Smooth muscle cell (in vitro differentiated cells): ENCODE results near the gene SLC38A8. TPM values are rescaled to one million over a fixed set of nuclear protein-coding genes. Genes with fewer than 3 reads are reported as not detected.

Experiments
- DNase-seq: peaks from one replicate; lab custom pipeline; 2025; ENCODE audit not compliant: unreplicated experiment; lab: John Stamatoyannopoulos, UW
- H2AFZ ChIP-seq: fragments of 200-600 bp; sonication (generic); 2 replicates; pipeline ENCODE4 v1.6.0; 2016; ENCODE audit warnings: antibody characterized with exemption, low read depth, mild to moderate bottlenecking
- H3F3A ChIP-seq: fragments of 200-600 bp; sonication (generic); 2 replicates; pipeline ENCODE4 v1.6.0; 2017; ENCODE audit warnings: antibody characterized with exemption, low read depth
- H3K27ac ChIP-seq: fragments of 200-600 bp; sonication (generic); 2 replicates; pipeline ENCODE4 v1.5.1; 2016; ENCODE audit warnings: low read depth, mild to moderate bottlenecking
- H3K27me3 ChIP-seq: fragments of 200-600 bp; sonication (generic); 2 replicates; pipeline ENCODE4 v1.6.1; 2016; ENCODE audit warnings: low read depth, mild to moderate bottlenecking
- H3K36me3 ChIP-seq: fragments of 200-600 bp; sonication (generic); 2 replicates; pipeline ENCODE4 v1.5.1; 2016; ENCODE audit warnings: low read depth
- H3K4me1 ChIP-seq: fragments of 200-600 bp; sonication (generic); 2 replicates; pipeline ENCODE4 v1.5.1; 2016; ENCODE audit warnings: low read depth
- H3K4me2 ChIP-seq: fragments of 200-600 bp; sonication (generic); 2 replicates; pipeline ENCODE4 v1.6.0; 2016; ENCODE audit warnings: mild to moderate bottlenecking
- H3K4me3 ChIP-seq: fragments of 200-600 bp; sonication (generic); 2 replicates; pipeline ENCODE4 v1.5.1; 2016; ENCODE audit warnings: mild to moderate bottlenecking
- H3K79me2 ChIP-seq: fragments of 200-600 bp; sonication (generic); 2 replicates; pipeline ENCODE4 v1.6.0; 2016; ENCODE audit warnings: low read depth, mild to moderate bottlenecking
- H3K9ac ChIP-seq: fragments of 200-600 bp; sonication (generic); 2 replicates; pipeline ENCODE4 v1.6.0; 2016; ENCODE audit warnings: low read depth
- H3K9me3 ChIP-seq: fragments of 200-600 bp; sonication (generic); replicated peaks from 2 replicates; pipeline ENCODE4 v1.5.1; 2016; ENCODE audit warnings: low read depth
- H4K20me1 ChIP-seq: fragments of 200-600 bp; sonication (generic); 2 replicates; pipeline ENCODE4 v1.6.0; 2016; ENCODE audit warnings: low read depth
- CTCF ChIP-seq: fragments of 200-600 bp; sonication (generic); IDR thresholded peaks from 2 replicates; pipeline ENCODE4 v1.5.1; 2017; ENCODE audit warnings: borderline replicate concordance, mild to moderate bottlenecking, antibody characterized with exemption; ENCODE audit not compliant: insufficient read depth, poor library complexity, severe bottlenecking
- WGBS: methylation state at CpG from one replicate; pipeline ENCODE4 v1.1.7; 2016; ENCODE audit warnings: low lambda C conversion rate; 5-methylcytosine and 5-hydroxymethylcytosine counted together
- polyA plus RNA-seq: library from polyadenylated mRNA; unstranded; fragments of >200 nt; fragmentation: Nextera tagmentation; extraction: Ambion mirVana; gene quantifications from 2 replicates; pipeline ENCODE4 v1.2.1, GENCODE V29; 2016
- total RNA-seq: library from RNA; depleted of rRNA; stranded (reverse); fragments of >200 nt; gene quantifications from 2 replicates; pipeline ENCODE4 v1.2.3, GENCODE V29; 2014

Gene SLC38A8
- total and polyA plus RNA-seq, 2 experiments from 2014 or later, result not detected

GRCh38 chr16:84045818-84046470 is 3.3 kb upstream of the SLC38A8 start:
- H4K20me1 ChIP-seq, result no peaks in the 10 kb centered on the region
- H3F3A ChIP-seq, result no peaks in the 10 kb centered on the region
- H3K27ac ChIP-seq, result no peak overlapping the region
- 96% methylated on average over 19 of the region's 19 CpGs for WGBS
- H3K79me2 ChIP-seq, result no peaks in the 10 kb centered on the region
- peaks cover 21% of the 10 kb centered on the region for H3K4me1 ChIP-seq
- H2AFZ ChIP-seq, result no peak overlapping the region
- no peak for TF ChIP-seq CTCF
- DNase-seq, result no peak
- H3K4me2 ChIP-seq, result no peak overlapping the region
- no peak overlapping the region for H3K4me3 ChIP-seq
- no peaks in the 10 kb centered on the region for H3K36me3 ChIP-seq
- no peaks in the 10 kb centered on the region for H3K9me3 ChIP-seq
- no peak overlapping the region for H3K9ac ChIP-seq
- no peaks in the 10 kb centered on the region for H3K27me3 ChIP-seq

GRCh38 chr16:84045001-84045817 is 2.6 kb upstream of the SLC38A8 start:
- no peak for TF ChIP-seq CTCF
- Histone ChIP-seq H2AFZ (no peak overlapping the region), H3K36me3 (no peaks in the 10 kb centered on the region), H4K20me1 (no peaks in the 10 kb centered on the region), H3K79me2 (no peaks in the 10 kb centered on the region), H3K4me1 (peaks cover 21% of the 10 kb centered on the region), H3F3A (no peaks in the 10 kb centered on the region), H3K4me3 (no peak overlapping the region), H3K9me3 (no peaks in the 10 kb centered on the region), H3K4me2 (no peak overlapping the region), H3K27ac (no peak overlapping the region), H3K9ac (no peak overlapping the region), H3K27me3 (no peaks in the 10 kb centered on the region)
- no peak for DNase-seq
- WGBS, result 78% methylated on average over 31 of the region's 36 CpGs

- no peaks in the 10 kb centered on the region for H3K9me3 ChIP-seq
- peak; percentile 19 for TF ChIP-seq CTCF
- H3K27me3 ChIP-seq, result no peaks in the 10 kb centered on the region
- H3K27ac ChIP-seq, result no peak overlapping the region
- 68% methylated on average over 5 of the region's 5 CpGs for WGBS
- H3K79me2 ChIP-seq, result no peaks in the 10 kb centered on the region
- no peak overlapping the region for H3K9ac ChIP-seq
- no peaks in the 10 kb centered on the region for H3F3A ChIP-seq
- no peak overlapping the region for H3K4me3 ChIP-seq
- peaks cover 21% of the 10 kb centered on the region for H3K4me1 ChIP-seq
- DNase-seq, result no peak
- no peak overlapping the region for H2AFZ ChIP-seq
- H3K4me2 ChIP-seq, result no peak overlapping the region
- H4K20me1 ChIP-seq, result no peaks in the 10 kb centered on the region
- no peaks in the 10 kb centered on the region for H3K36me3 ChIP-seq
These were observed 1.5 kb upstream of the SLC38A8 start for GRCh38 chr16:84044118-84044488.
